Measurements from ENCODE around the gene AGAP3. TPM values are rescaled to one million over a fixed set of nuclear protein-coding genes. Genes with fewer than 3 reads are reported as not detected.

The AGAP3 gene
- total RNA-seq, 2 donors from 2014 or later = 50.8 to 79.2 TPM

GRCh38 chr7:151088856-151089699 is 2.8 kb downstream of the AGAP3 start:
- Histone ChIP-seq H3K9me3 (no peaks in the 10 kb centered on the region), H3K27me3 (no peaks in the 10 kb centered on the region), H3K27ac (peak overlapping the region; percentile 77), H3K36me3 (no peaks in the 10 kb centered on the region), H3K9ac (ENCODE audit: low read depth in 2 of 2, low read length in 2 of 2) (peak overlapping the region; percentile 57 to 92), H3K4me3 (no peak overlapping the region), H3K4me1 (peaks cover 9% of the 10 kb centered on the region)
- intact Hi-C loops (cut with DNase I) = no loop called here
- DNase-seq = peak; percentile 54
- TF ChIP-seq CTCF (IDR thresholded peaks at IDR 0.05) = no peak

- no peak overlapping the region for H3K4me3 ChIP-seq
- H3K9me3 ChIP-seq = no peaks in the 10 kb centered on the region
- H3K27me3 ChIP-seq = no peaks in the 10 kb centered on the region
- peaks cover 9% of the 10 kb centered on the region for H3K4me1 ChIP-seq
- peak overlapping the region; percentile 57 to 92 for H3K9ac ChIP-seq (ENCODE audit: low read depth in 2 of 2, low read length in 2 of 2)
- intact Hi-C loops (cut with DNase I) = no loop called here
- no peaks in the 10 kb centered on the region for H3K36me3 ChIP-seq
- H3K27ac ChIP-seq = peak overlapping the region; percentile 77
- no peak for DNase-seq
- no peak for TF ChIP-seq CTCF (IDR thresholded peaks at IDR 0.05)
These were observed 3.8 kb downstream of the AGAP3 start for GRCh38 chr7:151089893-151090730.

GRCh38 chr7:151091003-151091402 is 4.7 kb downstream of the AGAP3 start:
- no peak overlapping the region for H3K4me3 ChIP-seq
- no peak overlapping the region for H3K27ac ChIP-seq
- intact Hi-C loops (cut with DNase I) = no loop called here
- DNase-seq = no peak
- peaks cover 9% of the 10 kb centered on the region for H3K4me1 ChIP-seq
- H3K9ac ChIP-seq (ENCODE audit: low read depth in 2 of 2, low read length in 2 of 2) = no peak overlapping the region
- no peaks in the 10 kb centered on the region for H3K36me3 ChIP-seq
- no peaks in the 10 kb centered on the region for H3K27me3 ChIP-seq
- H3K9me3 ChIP-seq = no peaks in the 10 kb centered on the region
- TF ChIP-seq CTCF (IDR thresholded peaks at IDR 0.05) = no peak

- no peak overlapping the region for H3K9ac ChIP-seq (ENCODE audit: low read depth in 2 of 2, low read length in 2 of 2)
- H3K4me1 ChIP-seq = peaks cover 9% of the 10 kb centered on the region
- no peak overlapping the region for H3K27ac ChIP-seq
- no peaks in the 10 kb centered on the region for H3K36me3 ChIP-seq
- DNase-seq = peak; percentile 78
- no peaks in the 10 kb centered on the region for H3K27me3 ChIP-seq
- intact Hi-C loops (cut with DNase I) = no loop called here
- no peak overlapping the region for H3K4me3 ChIP-seq
- no peaks in the 10 kb centered on the region for H3K9me3 ChIP-seq
- TF ChIP-seq CTCF (IDR thresholded peaks at IDR 0.05) = peak; percentile 53
These were observed 5.2 kb downstream of the AGAP3 start for GRCh38 chr7:151091431-151091830.

- H3K36me3 ChIP-seq = no peaks in the 10 kb centered on the region
These were observed 5.7 kb downstream of the AGAP3 start for GRCh38 chr7:151091988-151092387.

More at GRCh38 chr7:151091988-151092387, 5.7 kb downstream of the AGAP3 start:
- H3K4me3 ChIP-seq = no peak overlapping the region
- DNase-seq = no peak
- peaks cover 9% of the 10 kb centered on the region for H3K4me1 ChIP-seq
- intact Hi-C loops (cut with DNase I) = no loop called here
- H3K27ac ChIP-seq = no peak overlapping the region
- H3K9me3 ChIP-seq = no peaks in the 10 kb centered on the region
- no peaks in the 10 kb centered on the region for H3K27me3 ChIP-seq
- H3K9ac ChIP-seq (ENCODE audit: low read depth in 2 of 2, low read length in 2 of 2) = no peak overlapping the region
- no peak for TF ChIP-seq CTCF (IDR thresholded peaks at IDR 0.05)

Data from colonic mucosa (tissue), 4 donors.